Myocyte (in vitro differentiated cells): Measurements from ENCODE around the gene AMACR. TPM values are rescaled to one million over a fixed set of nuclear protein-coding genes. Genes with fewer than 3 reads are reported as not detected.
"Not testable (repeated sequence)": the region's sequence is repeated elsewhere in the genome, so short reads cannot be mapped to it uniquely, and the experiment has no call there.

Experiments used
- DNase-seq: peaks from one replicate; pipeline ENCODE4 v3.0.0-alpha.2; 2012; ENCODE audit warnings: low read depth
- total RNA-seq: library from RNA; depleted of rRNA; stranded (reverse); fragments of >200 nt; gene quantifications from 2 replicates; pipeline ENCODE4 v1.2.3, GENCODE V29; 2014

The AMACR gene
- total RNA-seq, 1 donor from 2014 or later: 45.7 TPM

DNA sequence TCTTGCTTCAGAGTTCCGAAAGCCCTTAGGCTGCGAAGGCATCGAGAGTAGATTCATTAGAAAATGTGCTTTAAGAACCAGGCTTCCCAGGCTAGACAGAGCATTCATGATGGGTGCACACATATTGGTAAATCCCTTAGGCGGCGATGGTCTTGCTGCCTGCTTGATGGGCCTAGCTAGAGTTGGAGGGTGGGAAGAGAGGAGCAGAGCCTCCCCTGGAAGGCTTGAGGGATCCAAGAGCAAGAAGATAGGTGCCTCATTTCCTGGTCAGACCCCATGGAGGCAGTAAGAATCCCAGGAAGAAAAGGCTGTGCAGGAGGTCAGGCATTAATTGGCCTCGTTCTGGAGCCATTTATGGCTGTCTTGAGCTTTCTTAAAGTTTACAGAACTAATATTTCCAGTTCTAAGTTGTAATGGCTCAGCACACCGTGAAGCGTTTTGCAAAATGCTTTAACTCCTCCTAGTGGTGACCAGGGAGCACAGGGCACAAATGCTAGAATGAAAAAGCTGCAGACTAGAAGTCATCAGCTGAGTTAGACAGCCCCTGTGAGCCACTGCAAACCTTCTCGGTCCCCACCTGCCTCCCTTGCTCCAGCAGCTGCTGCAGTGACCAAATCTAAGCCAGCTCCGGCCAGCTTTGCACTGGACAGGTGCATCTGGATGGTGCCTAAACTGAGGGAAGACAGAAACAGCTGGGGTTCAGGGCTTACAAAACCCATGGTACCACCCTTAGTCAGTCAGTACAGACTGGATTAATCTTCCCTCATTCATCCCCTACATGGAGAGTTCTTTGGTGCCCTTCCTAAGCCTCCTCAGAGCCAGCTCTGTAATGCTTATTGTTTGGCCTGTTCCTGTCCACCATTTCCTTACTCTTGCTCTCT lies 38.0 kb downstream of the AMACR start:
- DNase-seq: peak; percentile 66

DNA sequence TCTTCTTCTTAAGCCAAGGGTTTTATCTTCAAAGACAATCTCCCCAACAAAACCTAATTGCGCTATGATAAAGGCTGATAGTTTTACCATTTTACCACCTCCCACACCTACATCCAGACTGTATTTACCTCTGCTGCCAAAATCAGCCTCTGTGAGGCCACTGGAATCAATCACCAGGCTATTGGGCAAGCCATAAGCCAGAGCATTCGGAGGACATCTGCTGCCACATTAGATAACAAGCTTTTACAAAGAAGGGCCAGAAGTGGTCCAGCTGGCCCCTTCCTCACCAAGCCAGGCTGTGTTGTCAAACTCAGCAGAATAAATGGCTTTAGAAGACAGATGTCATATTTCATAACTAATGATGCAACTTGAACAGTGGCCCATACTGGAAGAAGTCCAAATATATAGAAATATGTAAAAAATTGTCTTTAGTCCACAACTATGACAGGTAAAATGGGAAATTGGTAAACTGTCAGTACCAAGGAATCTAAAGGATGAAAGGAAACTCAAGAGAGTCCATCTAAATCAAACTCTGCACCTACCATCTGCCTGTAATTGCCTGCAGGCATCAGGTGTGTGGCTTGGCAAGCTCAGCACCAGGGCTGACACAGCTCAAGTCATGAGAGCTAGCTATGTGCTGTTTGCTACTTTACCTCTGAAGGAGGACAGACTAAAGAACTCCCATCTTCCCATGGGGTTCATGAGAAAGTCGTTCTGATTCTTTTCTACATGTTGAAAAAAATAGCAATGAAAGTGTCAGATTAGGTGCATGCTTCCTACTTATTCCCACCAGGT lies 39.4 kb downstream of the AMACR start:
- DNase-seq: no peak

DNA sequence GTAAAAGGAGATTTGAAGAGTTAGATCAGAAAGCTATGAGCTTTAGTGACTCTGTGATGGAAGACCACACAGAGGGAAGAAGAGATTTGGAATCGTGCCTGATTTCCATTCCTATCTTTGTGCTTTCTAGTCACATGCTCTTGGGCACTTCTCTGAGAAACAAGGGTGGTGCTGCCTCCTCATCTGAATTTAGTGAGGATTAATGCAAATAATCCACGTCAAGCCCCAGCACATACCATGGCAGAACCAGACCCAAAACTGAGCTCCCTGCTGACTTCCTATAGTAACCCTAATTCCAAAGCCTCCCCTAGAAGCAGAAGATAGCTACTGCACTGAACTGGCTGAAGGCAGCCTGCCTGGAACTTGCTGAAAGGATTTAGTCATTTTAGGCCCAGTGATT lies 41.0 kb downstream of the AMACR start:
- no peak for DNase-seq

DNA sequence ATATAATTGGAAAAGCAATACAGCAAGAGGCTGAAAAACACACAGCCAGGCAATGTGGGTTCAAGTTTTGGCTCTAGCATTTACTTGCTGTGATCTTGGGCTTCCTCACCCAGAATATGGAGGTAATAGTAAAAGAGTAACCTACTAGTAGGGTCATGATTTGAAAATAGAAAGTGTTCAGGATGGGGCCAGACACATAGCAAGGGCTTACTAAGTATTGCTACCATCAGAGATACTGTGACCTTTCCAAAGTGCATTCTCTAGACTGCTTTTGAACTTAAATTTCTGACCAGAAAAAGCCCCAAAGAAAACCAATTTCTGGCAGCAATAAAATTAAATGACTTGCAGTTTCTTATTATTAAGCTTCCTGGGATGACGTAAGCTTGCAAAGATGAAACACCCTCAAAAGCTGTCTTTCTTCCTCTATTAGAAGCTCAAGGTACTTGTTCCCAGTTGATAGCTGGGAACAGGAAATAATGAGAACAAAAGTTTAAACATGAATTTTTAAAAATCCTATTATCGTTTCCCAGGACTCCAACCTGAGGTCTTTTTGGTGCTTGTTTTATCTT lies 43.6 kb downstream of the AMACR start:
- DNase-seq: no peak

DNA sequence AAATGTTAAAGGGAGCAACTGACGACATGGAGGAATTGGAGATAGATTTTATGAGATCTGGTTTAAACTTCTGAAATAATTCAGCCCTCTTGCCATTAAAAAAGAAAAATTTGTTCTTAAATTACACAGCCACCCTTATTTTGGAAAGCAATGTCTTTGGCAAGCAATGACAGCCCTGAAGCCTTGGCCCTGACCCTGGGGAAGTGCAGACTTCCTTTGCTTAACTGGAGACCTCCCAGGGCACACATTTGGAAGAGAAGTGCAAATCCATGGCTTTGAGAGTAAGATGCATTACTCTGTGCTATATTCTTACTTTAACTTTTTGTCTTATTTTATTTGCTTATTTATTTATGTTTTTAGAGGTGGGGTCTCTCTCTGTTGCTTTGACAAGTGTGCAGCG lies 49.7 kb downstream of the AMACR start:
- no peak for DNase-seq

DNA sequence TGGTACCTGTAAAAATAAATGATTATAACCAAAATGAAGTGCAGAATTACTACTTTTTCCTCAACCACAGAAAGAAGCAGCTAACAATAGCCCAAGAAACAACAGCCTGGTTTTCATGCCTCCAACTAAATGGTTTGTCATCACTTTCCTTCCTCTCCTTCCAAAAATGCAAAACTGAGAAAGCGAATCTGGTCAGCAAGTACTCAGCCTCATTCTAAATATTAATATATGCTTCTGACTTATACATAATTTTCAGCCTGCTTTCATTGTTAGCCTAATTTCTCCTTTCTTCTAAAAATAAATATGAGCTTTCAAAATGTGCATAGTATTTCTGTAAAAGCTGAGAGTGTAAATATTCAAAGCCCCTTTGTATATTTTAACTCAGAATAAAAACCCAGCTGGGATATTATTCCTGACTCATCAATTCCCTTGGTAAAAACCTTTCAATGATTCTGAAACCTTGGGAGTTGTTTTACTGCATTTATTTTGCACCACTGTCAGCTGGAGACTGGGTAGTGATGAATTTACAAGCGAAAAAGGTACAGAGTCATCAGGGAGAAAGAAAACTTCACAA lies 50.2 kb downstream of the AMACR start:
- DNase-seq: no peak

DNA sequence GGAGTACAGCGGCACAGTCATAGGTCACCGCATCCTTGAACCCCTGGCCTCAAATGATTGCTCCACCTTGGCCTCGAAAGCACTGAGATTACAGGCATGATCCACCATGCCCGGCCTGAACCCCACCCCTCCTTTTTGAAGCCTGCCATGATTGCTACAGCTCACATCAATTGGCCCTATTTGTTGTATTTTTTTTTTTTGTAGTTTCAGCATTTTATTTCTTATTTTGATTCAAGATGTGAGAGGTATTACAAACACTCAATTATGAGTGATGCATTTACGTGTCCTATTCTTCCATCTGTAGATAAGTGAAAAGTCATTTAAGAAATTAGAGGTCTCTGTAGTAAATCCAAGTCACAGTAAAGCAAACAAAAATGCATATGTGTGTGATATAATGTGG lies 55.7 kb downstream of the AMACR start:
- not testable (repeated sequence) for DNase-seq

DNA sequence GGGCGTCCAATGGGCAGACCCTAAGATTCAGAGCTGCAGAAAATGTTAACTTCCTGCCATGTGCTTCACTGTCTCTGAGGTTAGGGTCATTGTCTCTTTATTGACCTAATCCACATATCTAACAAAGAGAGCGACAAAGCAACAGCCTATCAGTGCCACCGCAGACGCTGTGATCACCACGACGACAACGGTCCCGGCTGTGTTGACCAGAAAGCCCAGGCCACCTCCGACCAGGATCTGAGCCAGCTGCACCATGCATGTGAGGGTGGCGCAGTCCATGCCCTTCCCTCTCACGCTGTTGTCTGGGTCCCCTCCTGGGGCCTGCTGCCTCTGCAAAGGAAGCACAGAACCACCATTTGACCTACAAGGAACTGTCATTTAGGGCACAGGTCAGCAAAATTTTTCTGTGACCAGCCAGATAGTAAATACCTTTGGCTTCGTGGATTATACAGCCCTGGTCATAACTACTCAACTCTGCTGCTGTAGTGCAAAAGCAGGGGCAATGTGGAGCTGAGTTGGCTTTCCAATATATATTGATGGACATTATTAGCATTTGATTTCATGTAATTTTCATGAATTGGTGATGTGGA lies 63.2 kb downstream of the AMACR start:
- no peak for DNase-seq

DNA sequence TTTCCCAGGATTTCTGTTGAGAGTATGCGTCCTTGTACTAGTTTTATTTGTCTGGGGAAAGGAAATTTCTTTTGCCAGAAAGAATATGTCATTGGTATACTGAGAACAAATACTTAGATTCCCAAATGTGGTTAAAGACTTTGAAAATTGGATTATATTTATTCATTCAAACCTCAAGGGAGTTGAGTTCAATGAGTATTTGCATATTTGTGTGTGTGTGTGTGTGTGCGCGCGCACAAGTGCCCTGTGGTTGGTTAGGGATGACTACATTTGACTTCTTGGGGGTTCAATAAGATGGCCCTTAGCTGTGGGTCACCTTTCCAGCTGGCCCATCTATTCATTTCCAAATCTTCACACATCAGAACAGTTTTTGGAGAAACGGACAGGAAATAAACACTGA lies 66.8 kb downstream of the AMACR start:
- no peak for DNase-seq

DNA sequence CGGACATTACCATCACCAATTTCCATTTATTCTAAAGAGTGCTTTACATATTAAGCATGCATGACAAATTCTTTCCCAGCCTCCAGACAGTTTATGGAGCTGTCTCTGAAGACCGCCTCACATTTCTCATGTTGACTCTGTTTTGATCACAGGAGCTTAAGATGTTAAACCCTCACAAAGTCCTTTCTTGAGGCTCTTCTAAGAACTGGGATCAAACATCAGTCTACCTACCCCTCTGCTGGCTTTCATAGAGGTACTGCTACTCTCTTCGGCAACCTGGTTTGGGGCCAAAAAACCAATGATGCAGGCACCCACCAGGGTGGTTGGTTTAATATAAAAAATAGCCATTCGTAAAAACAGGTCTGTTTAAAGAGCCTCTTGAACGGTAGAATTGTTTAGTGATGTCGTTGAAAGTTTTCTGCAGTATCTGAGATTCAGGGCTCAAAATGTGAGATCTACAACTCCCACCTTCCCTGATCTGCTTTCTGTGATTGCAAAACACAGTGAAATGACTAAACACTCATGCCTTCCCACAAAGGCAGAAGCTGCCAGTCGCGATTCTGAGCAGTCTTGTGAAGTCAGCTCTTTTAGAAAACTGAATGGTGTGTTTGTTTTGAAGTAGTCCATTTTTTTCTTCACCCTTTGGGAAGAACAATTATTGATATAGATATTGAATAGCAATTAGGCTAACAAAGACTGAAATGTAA lies 68.1 kb downstream of the AMACR start:
- DNase-seq: peak; percentile 14

DNA sequence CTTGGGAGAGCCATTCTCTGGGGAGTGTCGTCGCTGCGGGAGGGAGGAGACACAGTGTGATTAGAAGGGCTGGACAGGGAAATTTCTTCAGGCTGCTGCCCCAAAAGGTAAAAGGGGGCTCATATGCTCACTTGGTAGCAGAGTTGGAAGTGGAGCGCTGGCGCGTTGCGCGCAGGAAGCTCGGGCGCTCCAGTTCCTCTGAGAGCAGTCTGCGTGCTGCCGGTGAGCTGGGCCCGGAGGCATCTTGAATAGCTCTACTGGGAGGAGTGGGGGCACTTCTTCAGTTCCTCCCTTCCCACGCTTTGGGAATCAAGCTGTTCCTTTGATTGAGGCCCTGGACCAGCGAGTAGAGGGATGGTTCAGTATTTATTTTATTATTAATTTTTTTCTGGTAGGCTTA lies 69.0 kb downstream of the AMACR start:
- no peak for DNase-seq

DNA sequence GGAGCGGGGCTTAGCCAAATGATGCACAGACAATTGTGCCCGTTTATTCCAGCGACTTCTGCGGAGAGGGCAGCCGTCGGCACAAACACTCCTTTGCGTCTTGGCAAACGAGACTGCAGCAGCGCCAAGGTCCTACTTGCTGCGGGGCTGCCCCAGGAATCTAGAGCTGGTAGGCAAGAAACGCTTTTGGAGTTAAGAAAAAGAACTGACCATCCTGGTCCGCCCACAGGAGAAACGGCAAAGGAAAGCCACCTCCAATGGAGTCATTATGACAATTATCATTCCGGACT lies 69.4 kb downstream of the AMACR start:
- DNase-seq: no peak

DNA sequence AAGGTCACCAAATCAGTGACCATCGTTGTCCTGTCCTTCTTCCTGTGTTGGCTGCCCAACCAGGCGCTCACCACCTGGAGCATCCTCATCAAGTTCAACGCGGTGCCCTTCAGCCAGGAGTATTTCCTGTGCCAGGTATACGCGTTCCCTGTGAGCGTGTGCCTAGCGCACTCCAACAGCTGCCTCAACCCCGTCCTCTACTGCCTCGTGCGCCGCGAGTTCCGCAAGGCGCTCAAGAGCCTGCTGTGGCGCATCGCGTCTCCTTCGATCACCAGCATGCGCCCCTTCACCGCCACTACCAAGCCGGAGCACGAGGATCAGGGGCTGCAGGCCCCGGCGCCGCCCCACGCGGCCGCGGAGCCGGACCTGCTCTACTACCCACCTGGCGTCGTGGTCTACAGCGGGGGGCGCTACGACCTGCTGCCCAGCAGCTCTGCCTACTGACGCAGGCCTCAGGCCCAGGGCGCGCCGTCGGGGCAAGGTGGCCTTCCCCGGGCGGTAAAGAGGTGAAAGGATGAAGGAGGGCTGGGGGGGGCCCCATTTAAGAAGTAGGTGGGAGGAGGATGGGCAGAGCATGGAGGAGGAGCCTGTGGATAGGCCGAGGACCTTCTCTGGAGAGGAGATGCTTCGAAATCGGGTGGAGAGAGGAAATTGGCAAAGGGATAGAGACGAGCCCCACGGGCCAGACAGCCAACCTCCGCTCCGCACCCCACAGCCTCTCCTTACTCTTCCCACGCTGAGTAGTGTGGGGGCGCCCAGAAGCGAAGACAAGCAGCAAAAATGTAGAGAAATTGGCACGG lies 69.9 kb downstream of the AMACR start:
- DNase-seq: no peak

DNA sequence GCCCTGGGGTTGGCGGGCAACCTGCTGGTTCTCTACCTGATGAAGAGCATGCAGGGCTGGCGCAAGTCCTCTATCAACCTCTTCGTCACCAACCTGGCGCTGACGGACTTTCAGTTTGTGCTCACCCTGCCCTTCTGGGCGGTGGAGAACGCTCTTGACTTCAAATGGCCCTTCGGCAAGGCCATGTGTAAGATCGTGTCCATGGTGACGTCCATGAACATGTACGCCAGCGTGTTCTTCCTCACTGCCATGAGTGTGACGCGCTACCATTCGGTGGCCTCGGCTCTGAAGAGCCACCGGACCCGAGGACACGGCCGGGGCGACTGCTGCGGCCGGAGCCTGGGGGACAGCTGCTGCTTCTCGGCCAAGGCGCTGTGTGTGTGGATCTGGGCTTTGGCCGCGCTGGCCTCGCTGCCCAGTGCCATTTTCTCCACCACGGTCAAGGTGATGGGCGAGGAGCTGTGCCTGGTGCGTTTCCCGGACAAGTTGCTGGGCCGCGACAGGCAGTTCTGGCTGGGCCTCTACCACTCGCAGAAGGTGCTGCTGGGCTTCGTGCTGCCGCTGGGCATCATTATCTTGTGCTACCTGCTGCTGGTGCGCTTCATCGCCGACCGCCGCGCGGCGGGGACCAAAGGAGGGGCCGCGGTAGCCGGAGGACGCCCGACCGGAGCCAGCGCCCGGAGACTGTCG lies 70.7 kb downstream of the AMACR start:
- DNase-seq: no peak

DNA sequence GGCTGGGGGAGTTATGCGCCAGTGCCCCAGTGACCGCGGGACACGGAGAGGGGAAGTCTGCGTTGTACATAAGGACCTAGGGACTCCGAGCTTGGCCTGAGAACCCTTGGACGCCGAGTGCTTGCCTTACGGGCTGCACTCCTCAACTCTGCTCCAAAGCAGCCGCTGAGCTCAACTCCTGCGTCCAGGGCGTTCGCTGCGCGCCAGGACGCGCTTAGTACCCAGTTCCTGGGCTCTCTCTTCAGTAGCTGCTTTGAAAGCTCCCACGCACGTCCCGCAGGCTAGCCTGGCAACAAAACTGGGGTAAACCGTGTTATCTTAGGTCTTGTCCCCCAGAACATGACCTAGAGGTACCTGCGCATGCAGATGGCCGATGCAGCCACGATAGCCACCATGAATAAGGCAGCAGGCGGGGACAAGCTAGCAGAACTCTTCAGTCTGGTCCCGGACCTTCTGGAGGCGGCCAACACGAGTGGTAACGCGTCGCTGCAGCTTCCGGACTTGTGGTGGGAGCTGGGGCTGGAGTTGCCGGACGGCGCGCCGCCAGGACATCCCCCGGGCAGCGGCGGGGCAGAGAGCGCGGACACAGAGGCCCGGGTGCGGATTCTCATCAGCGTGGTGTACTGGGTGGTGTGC lies 71.4 kb downstream of the AMACR start, which contains the start of gene RXFP3:
TSS of gene RXFP3 (plus strand) at position 6 of the 636 bp plus-strand sequence. CDS start at position 361, 355 bp downstream.
- no peak for DNase-seq
